Measurements from ENCODE around the gene KDM5A.

KDM5A gene

DNA sequence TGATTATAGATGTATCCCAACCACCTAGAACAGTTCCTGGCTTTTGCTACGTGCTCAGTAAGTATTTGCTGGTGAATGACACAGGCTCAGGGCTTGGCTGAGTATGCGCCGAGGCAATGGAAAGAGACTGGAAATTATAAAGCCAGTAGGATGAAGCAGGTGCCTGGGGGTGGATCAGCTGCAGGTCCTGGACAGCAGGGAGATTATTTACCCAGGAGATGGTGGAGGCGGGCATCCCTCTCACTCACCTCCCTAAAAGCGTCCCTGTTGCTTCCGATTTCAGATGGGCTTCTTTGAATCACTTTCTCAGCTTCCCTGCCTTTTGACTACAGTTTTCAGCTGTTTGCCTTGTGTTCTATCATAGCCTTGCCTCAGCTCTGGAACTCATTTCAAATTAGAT, 132.9 kb downstream of the KDM5A start:
- Histone ChIP-seq H4K20me1 (ENCODE audit: insufficient read depth, low read length) (no peaks in the 10 kb centered on the region), H3K27ac (ENCODE audit: low read depth, low read length, poor library complexity, severe bottlenecking) (no peak overlapping the region), H3K4me3 (ENCODE audit: low read depth, low read length, poor library complexity, severe bottlenecking) (no peak overlapping the region), H2AFZ (ENCODE audit: low read length) (no peak overlapping the region), H3K36me3 (ENCODE audit: insufficient read depth, low read length) (no peaks in the 10 kb centered on the region), H3K27me3 (ENCODE audit: insufficient read depth, low read length) (no peaks in the 10 kb centered on the region; the same call in 1 of the 2 replicates), H3K9ac (ENCODE audit: low read length) (no peak overlapping the region), H3F3A (ENCODE audit: insufficient read depth, low read length) (no peaks in the 10 kb centered on the region), H3K4me1 (ENCODE audit: insufficient read depth, low read length, severe bottlenecking) (no peaks in the 10 kb centered on the region), H3K4me2 (ENCODE audit: low read length) (no peak overlapping the region), H3K79me2 (ENCODE audit: insufficient read depth, low read length) (no peaks in the 10 kb centered on the region), H3K9me3 (ENCODE audit: low read length) (no peaks in the 10 kb centered on the region), H3K9me2 (ENCODE audit: low read depth, low read length) (no peaks in the 10 kb centered on the region)
- no peak for TF ChIP-seq EZH2 (IDR thresholded peaks at IDR 0.05; ENCODE audit: borderline replicate concordance, low read length)
- TF ChIP-seq, protein P1, sequence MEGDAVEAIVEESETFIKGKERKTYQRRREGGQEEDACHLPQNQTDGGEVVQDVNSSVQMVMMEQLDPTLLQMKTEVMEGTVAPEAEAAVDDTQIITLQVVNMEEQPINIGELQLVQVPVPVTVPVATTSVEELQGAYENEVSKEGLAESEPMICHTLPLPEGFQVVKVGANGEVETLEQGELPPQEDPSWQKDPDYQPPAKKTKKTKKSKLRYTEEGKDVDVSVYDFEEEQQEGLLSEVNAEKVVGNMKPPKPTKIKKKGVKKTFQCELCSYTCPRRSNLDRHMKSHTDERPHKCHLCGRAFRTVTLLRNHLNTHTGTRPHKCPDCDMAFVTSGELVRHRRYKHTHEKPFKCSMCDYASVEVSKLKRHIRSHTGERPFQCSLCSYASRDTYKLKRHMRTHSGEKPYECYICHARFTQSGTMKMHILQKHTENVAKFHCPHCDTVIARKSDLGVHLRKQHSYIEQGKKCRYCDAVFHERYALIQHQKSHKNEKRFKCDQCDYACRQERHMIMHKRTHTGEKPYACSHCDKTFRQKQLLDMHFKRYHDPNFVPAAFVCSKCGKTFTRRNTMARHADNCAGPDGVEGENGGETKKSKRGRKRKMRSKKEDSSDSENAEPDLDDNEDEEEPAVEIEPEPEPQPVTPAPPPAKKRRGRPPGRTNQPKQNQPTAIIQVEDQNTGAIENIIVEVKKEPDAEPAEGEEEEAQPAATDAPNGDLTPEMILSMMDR (IDR thresholded peaks at IDR 0.05; ENCODE audit: low read length) = no peak

DNA sequence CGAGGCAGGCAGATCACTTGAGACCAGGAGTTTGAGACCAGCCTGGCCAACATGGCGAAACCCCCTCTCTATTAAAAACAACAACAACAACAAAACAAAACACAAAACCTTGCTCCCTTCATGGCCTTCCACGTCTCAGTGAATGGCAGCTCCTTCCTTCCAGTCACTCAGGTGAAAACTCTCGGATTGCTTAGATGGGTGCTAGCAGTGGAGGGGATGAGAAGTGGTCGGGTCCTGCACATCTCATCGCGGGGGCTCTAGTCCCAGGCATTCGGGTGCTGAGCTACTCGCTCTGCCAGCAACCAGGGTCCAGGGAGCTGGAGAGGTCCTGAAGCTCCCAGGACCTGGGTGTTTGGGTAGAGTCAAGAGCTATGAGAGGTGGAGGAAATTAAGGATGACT, 134.2 kb downstream of the KDM5A start:
- H3K4me2 ChIP-seq (ENCODE audit: low read length) = no peak overlapping the region
- no peak overlapping the region for H3K4me3 ChIP-seq (ENCODE audit: low read depth, low read length, poor library complexity, severe bottlenecking)
- H3K36me3 ChIP-seq (ENCODE audit: insufficient read depth, low read length) = no peaks in the 10 kb centered on the region
- H3F3A ChIP-seq (ENCODE audit: insufficient read depth, low read length) = no peaks in the 10 kb centered on the region
- no peaks in the 10 kb centered on the region for H3K4me1 ChIP-seq (ENCODE audit: insufficient read depth, low read length, severe bottlenecking)
- TF ChIP-seq, protein P1 (IDR thresholded peaks at IDR 0.05; ENCODE audit: low read length) = no peak
- no peak for TF ChIP-seq EZH2 (IDR thresholded peaks at IDR 0.05; ENCODE audit: borderline replicate concordance, low read length)
- no peak overlapping the region for H3K9ac ChIP-seq (ENCODE audit: low read length)
- H3K27ac ChIP-seq (ENCODE audit: low read depth, low read length, poor library complexity, severe bottlenecking) = no peak overlapping the region
- no peaks in the 10 kb centered on the region for H3K9me2 ChIP-seq (ENCODE audit: low read depth, low read length)
- no peaks in the 10 kb centered on the region for H3K9me3 ChIP-seq (ENCODE audit: low read length)
- H3K79me2 ChIP-seq (ENCODE audit: insufficient read depth, low read length) = no peaks in the 10 kb centered on the region
- no peaks in the 10 kb centered on the region for H4K20me1 ChIP-seq (ENCODE audit: insufficient read depth, low read length)
- no peaks in the 10 kb centered on the region for H3K27me3 ChIP-seq (ENCODE audit: insufficient read depth, low read length)
- H2AFZ ChIP-seq (ENCODE audit: low read length) = no peak overlapping the region

GRCh38 chr12:254039-254438, 135.1 kb downstream of the KDM5A start:
- no peaks in the 10 kb centered on the region for H3K4me1 ChIP-seq (ENCODE audit: insufficient read depth, low read length, severe bottlenecking)

More at GRCh38 chr12:254039-254438, 135.1 kb downstream of the KDM5A start:
- Histone ChIP-seq H3K9me2 (ENCODE audit: low read depth, low read length) (no peaks in the 10 kb centered on the region), H3K36me3 (ENCODE audit: insufficient read depth, low read length) (no peaks in the 10 kb centered on the region), H3K4me2 (ENCODE audit: low read length) (no peak overlapping the region), H3F3A (ENCODE audit: insufficient read depth, low read length) (no peaks in the 10 kb centered on the region), H3K27ac (ENCODE audit: low read depth, low read length, poor library complexity, severe bottlenecking) (no peak overlapping the region), H3K4me3 (ENCODE audit: low read depth, low read length, poor library complexity, severe bottlenecking) (no peak overlapping the region), H3K27me3 (ENCODE audit: insufficient read depth, low read length) (no peaks in the 10 kb centered on the region), H3K9me3 (ENCODE audit: low read length) (no peaks in the 10 kb centered on the region), H2AFZ (ENCODE audit: low read length) (no peak overlapping the region), H3K9ac (ENCODE audit: low read length) (no peak overlapping the region), H4K20me1 (ENCODE audit: insufficient read depth, low read length) (no peaks in the 10 kb centered on the region), H3K79me2 (ENCODE audit: insufficient read depth, low read length) (no peaks in the 10 kb centered on the region)
- TF ChIP-seq, protein P1 (IDR thresholded peaks at IDR 0.05; ENCODE audit: low read length) = no peak
- no peak for TF ChIP-seq EZH2 (IDR thresholded peaks at IDR 0.05; ENCODE audit: borderline replicate concordance, low read length)
